H1 (cell line): ENCODE data around the gene TBC1D2. TPM values are rescaled to one million over a fixed set of nuclear protein-coding genes. Genes with fewer than 3 reads are reported as not detected.

Source experiments
- CTCF ChIA-PET: fragments of 300-600 bp; sonication (Branson Sonifier 250); formaldehyde crosslinking; loops from one replicate; lab custom pipeline; 2021; ENCODE audit not compliant: partially characterized antibody; lab: Charles Lee
- POLR2A ChIA-PET: fragments of 300-600 bp; sonication (Branson Sonifier 250); formaldehyde crosslinking; loops from one replicate; lab custom pipeline; 2021; ENCODE audit warnings: inconsistent platforms; ENCODE audit not compliant: partially characterized antibody; lab: Charles Lee
- DNase-seq, 2 experiments: peaks; one replicate each; pipeline versions ENCODE4 v3.0.0 to v3.0.0-alpha.2; 2010 to 2022; ENCODE audit warnings: low spot score in 2 of 2, low read depth in 1 of 2, mixed read lengths in 1 of 2
- FAIRE-seq: peaks from 2 replicates; lab custom pipeline; 2011; peaks lifted over from hg19 to GRCh38; lab: Jason Lieb, UNC
- H2AFZ ChIP-seq: 2 replicates; pipeline ENCODE4 v1.8.1; 2012; ENCODE audit warnings: low read length, inconsistent platforms
- H2AK5ac ChIP-seq: 2 replicates; pipeline ENCODE4 v1.6.1; 2013; ENCODE audit warnings: low read depth, low read length
- H2BK120ac ChIP-seq: replicated peaks from 2 replicates; pipeline ENCODE3; 2013; ENCODE audit warnings: low read depth, low read length, inconsistent platforms
- H2BK12ac ChIP-seq: 2 replicates; pipeline ENCODE4 v1.6.1; 2013; ENCODE audit warnings: low read depth, low read length
- H2BK15ac ChIP-seq: 2 replicates; pipeline ENCODE4 v1.6.1; 2013; ENCODE audit warnings: low read length
- H2BK20ac ChIP-seq: 2 replicates; pipeline ENCODE4 v1.6.1; 2013; ENCODE audit warnings: low read length
- H2BK5ac ChIP-seq: 2 replicates; pipeline ENCODE4 v1.6.1; 2013; ENCODE audit warnings: low read depth, low read length
- H3K14ac ChIP-seq: 2 replicates; pipeline ENCODE4 v1.6.1; 2013; ENCODE audit warnings: inconsistent platforms; ENCODE audit not compliant: insufficient read length
- H3K18ac ChIP-seq: 2 replicates; pipeline ENCODE4 v1.6.1; 2013; ENCODE audit warnings: low read length; ENCODE audit errors: extremely low read depth
- H3K23ac ChIP-seq: 2 replicates; pipeline ENCODE4 v1.6.1; 2013; ENCODE audit warnings: inconsistent platforms; ENCODE audit not compliant: insufficient read length
- H3K23me2 ChIP-seq: 2 replicates; pipeline ENCODE4 v1.6.1; 2013; ENCODE audit warnings: low read depth, low read length
- H3K27ac ChIP-seq: 2 replicates; pipeline ENCODE4 v1.6.1; 2011; ENCODE audit warnings: low read depth, low read length, inconsistent platforms
- H3K27me3 ChIP-seq, 4 experiments: replicated peaks in 1 of 4; 1 replicate in 1 of 4; 2 replicates in 3 of 4; pipeline versions ENCODE4 v1.6.1 to v1.8.1; 2011 to 2013; ENCODE audit warnings: low read length in 3 of 4, mild to moderate bottlenecking in 3 of 4, inconsistent platforms in 2 of 4, mixed read lengths in 2 of 4, moderate library complexity in 1 of 4; ENCODE audit not compliant: control insufficient read depth in 3 of 4, insufficient read depth in 3 of 4; ENCODE audit errors: extremely low read depth in 1 of 4
- H3K36me3 ChIP-seq, 4 experiments: 2 replicates each; pipeline versions ENCODE4 v1.6.1 to v1.8.1; 2011 to 2013; ENCODE audit warnings: mild to moderate bottlenecking in 4 of 4, low read length in 3 of 4, moderate library complexity in 2 of 4, control low read depth in 1 of 4, inconsistent platforms in 1 of 4; ENCODE audit not compliant: insufficient read depth in 4 of 4, control insufficient read depth in 2 of 4
- H3K4ac ChIP-seq: replicated peaks from 2 replicates; pipeline ENCODE3; 2013; ENCODE audit warnings: low read length, low read depth, mixed read lengths, inconsistent platforms; ENCODE audit not compliant: insufficient read length
- H3K4me1 ChIP-seq, 4 experiments: replicated peaks in 1 of 4; 1 replicate in 1 of 4; 2 replicates in 3 of 4; pipeline versions ENCODE4 v1.6.1 to v1.8.1; 2011 to 2013; ENCODE audit warnings: low read length in 3 of 4, inconsistent platforms in 2 of 4, mixed read lengths in 1 of 4; ENCODE audit not compliant: insufficient read depth in 4 of 4, control insufficient read depth in 3 of 4
- H3K4me2 ChIP-seq, 2 experiments: 2 replicates each; pipeline versions ENCODE4 v1.6.1 to v1.8.1; 2011 to 2013; ENCODE audit warnings: low read depth in 2 of 2, low read length in 2 of 2, control low read depth in 1 of 2, inconsistent platforms in 1 of 2, mild to moderate bottlenecking in 1 of 2; ENCODE audit not compliant: insufficient read depth in 1 of 2
- H3K4me3 ChIP-seq, 4 experiments: fragments of 200-600, 300-600 bp in 1 of 4; sonication (generic), shearing (Covaris generic), sonication (Bioruptor Twin) in 1 of 4; 2 replicates each; pipeline versions ENCODE4 v1.5.1 to v1.8.1; 2011 to 2016; ENCODE audit warnings: low read length in 4 of 4, low read depth in 3 of 4, control low read depth in 2 of 4, inconsistent platforms in 2 of 4, mild to moderate bottlenecking in 2 of 4, mixed read lengths in 1 of 4, moderate library complexity in 1 of 4; ENCODE audit not compliant: insufficient read depth in 2 of 4; ENCODE audit errors: extremely low read depth in 1 of 4
- H3K56ac ChIP-seq: replicated peaks from 2 replicates; pipeline ENCODE3; 2013; ENCODE audit warnings: low read depth, mild to moderate bottlenecking, mixed read lengths, low read length, inconsistent platforms; ENCODE audit not compliant: insufficient read length
- H3K79me1 ChIP-seq: 2 replicates; pipeline ENCODE4 v1.6.1; 2013; ENCODE audit warnings: low read depth, low read length, control low read depth
- H3K79me2 ChIP-seq, 2 experiments: 2 replicates each; pipeline versions ENCODE4 v1.6.1 to v1.8.1; 2012 to 2013; ENCODE audit warnings: low read length in 2 of 2, mild to moderate bottlenecking in 2 of 2, inconsistent platforms in 1 of 2; ENCODE audit not compliant: insufficient read depth in 2 of 2, control insufficient read depth in 1 of 2
- H3K9ac ChIP-seq, 4 experiments: replicated peaks in 1 of 4; 1 replicate in 1 of 4; 2 replicates in 3 of 4; pipeline versions ENCODE4 v1.6.1 to v1.8.1; 2011 to 2013; ENCODE audit warnings: low read depth in 3 of 4, low read length in 3 of 4, control low read depth in 2 of 4, mild to moderate bottlenecking in 2 of 4, moderate library complexity in 2 of 4, inconsistent platforms in 1 of 4; ENCODE audit errors: extremely low read depth in 1 of 4
- H3K9me3 ChIP-seq, 2 experiments: 2 replicates each; pipeline versions ENCODE4 v1.6.1 to v1.8.1; 2012 to 2013; ENCODE audit warnings: mild to moderate bottlenecking in 2 of 2, moderate library complexity in 2 of 2, control low read depth in 1 of 2, inconsistent platforms in 1 of 2, low read depth in 1 of 2, low read length in 1 of 2, mixed read lengths in 1 of 2; ENCODE audit not compliant: insufficient read depth in 2 of 2
- H4K20me1 ChIP-seq, 2 experiments: replicated peaks in 1 of 2; 2 replicates each; pipeline versions ENCODE3 to v1.8.1; 2011 to 2013; ENCODE audit warnings: inconsistent platforms in 2 of 2, low read length in 2 of 2, mild to moderate bottlenecking in 1 of 2; ENCODE audit not compliant: insufficient read depth in 2 of 2, control insufficient read depth in 1 of 2
- H4K5ac ChIP-seq: 2 replicates; pipeline ENCODE4 v1.6.1; 2013; ENCODE audit warnings: low read length, low read depth, mixed read lengths, inconsistent platforms; ENCODE audit not compliant: insufficient read length
- H4K8ac ChIP-seq: 2 replicates; pipeline ENCODE4 v1.8.0; 2013; ENCODE audit warnings: mild to moderate bottlenecking, moderate library complexity, low read length, inconsistent platforms; ENCODE audit not compliant: insufficient read depth; ENCODE audit errors: extremely low read depth
- H4K91ac ChIP-seq: replicated peaks from 2 replicates; pipeline ENCODE3; 2013; ENCODE audit warnings: low read length, mixed read lengths, inconsistent platforms; ENCODE audit not compliant: insufficient read length
- ATF2 ChIP-seq: IDR thresholded peaks from 2 replicates; pipeline ENCODE4 v1.6.1; 2012; ENCODE audit warnings: low read length, inconsistent platforms
- ATF3 ChIP-seq: IDR thresholded peaks from 2 replicates; pipeline ENCODE4 v1.6.1; 2011; ENCODE audit warnings: low read depth, mild to moderate bottlenecking, low read length; ENCODE audit not compliant: insufficient read depth
- CBX5 ChIP-seq: fragments of 300-800, 300-1000 bp; sonication (generic); IDR thresholded peaks from 2 replicates; pipeline ENCODE4 v1.7.1; 2016; ENCODE audit warnings: antibody characterized with exemption, low read length, low read depth
- GABPA ChIP-seq: IDR thresholded peaks from 2 replicates; pipeline ENCODE4 v1.6.1; 2011; ENCODE audit warnings: mild to moderate bottlenecking, low read length, moderate library complexity, borderline replicate concordance; ENCODE audit not compliant: insufficient read depth
- MAFK ChIP-seq: IDR thresholded peaks from 2 replicates; pipeline ENCODE4 v1.6.1; 2012; ENCODE audit warnings: low read depth, mild to moderate bottlenecking, improper control_type of control experiment, low read length
- RNF2 ChIP-seq: fragments of 200-900, 300-1000 bp; sonication (generic); IDR thresholded peaks from 2 replicates; pipeline ENCODE4 v1.7.1; 2016; ENCODE audit warnings: borderline replicate concordance, low read depth, mild to moderate bottlenecking, antibody characterized with exemption, low read length; ENCODE audit not compliant: poor library complexity, severe bottlenecking; ENCODE audit errors: missing control alignments
- SP4 ChIP-seq: IDR thresholded peaks from 2 replicates; pipeline ENCODE4 v1.6.1; 2012; ENCODE audit warnings: low read length, inconsistent platforms
- SRF ChIP-seq: IDR thresholded peaks from 2 replicates; pipeline ENCODE4 v1.6.1; 2011; ENCODE audit warnings: mild to moderate bottlenecking, low read depth, low read length, moderate library complexity
- TAF7 ChIP-seq: optimal IDR thresholded peaks from 2 replicates; pipeline ENCODE3; 2011; ENCODE audit warnings: low read depth, mild to moderate bottlenecking, inconsistent platforms, low read length, moderate library complexity, borderline replicate concordance
- ZNF274 ChIP-seq: IDR thresholded peaks from 2 replicates; pipeline ENCODE4 v1.7.0; 2012; ENCODE audit warnings: low read length, borderline replicate concordance; ENCODE audit errors: extremely low read depth
- WGBS, 2 experiments: shearing (Covaris generic) in 1 of 2; methylation state at CpG; one replicate each; pipeline versions ENCODE4 v1.1.6 to v1.1.7; 2013 to 2015; ENCODE audit warnings: low lambda C conversion rate in 2 of 2, mixed read lengths in 2 of 2, inconsistent platforms in 1 of 2, low coverage in 1 of 2, missing lambda C conversion rate in 1 of 2; ENCODE audit not compliant: insufficient replicate concordance in 2 of 2, insufficient coverage in 1 of 2, insufficient read length in 1 of 2; ENCODE audit errors: extremely low coverage in 1 of 2, missing lambda C conversion rate in 1 of 2; 5-methylcytosine and 5-hydroxymethylcytosine counted together
- polyA plus RNA-seq, 7 experiments: library from polyadenylated mRNA; depleted of rRNA in 3 of 7; stranded (reverse) in 5 of 7; unstranded in 2 of 7; fragments of >200 nt in 5 of 7; fragments of 200-250 nt in 2 of 7; gene quantifications; 1 replicate in 5 of 7; 2 replicates in 1 of 7; 4 replicates in 1 of 7; pipeline versions ENCODE4 v1.2.1 to v1.2.3, GENCODE V29; 2011 to 2013; ENCODE audit warnings: missing spikeins in 2 of 7, mixed read lengths in 2 of 7
- total RNA-seq: library from RNA; stranded (reverse); fragmentation: NEBNext Ultra II Directional; extraction: Animal tissue kit (Norgen Biotek cat#: 25700); gene quantifications from 2 replicates; pipeline ENCODE4 v1.2.1, GENCODE V29; 2021

The TBC1D2 gene
- total and polyA plus RNA-seq, 2 of the 8 experiments (the other 6 are each of a cell fraction or from before 2014, with no cell fraction given), result 7.4 TPM

- Histone ChIP-seq H2BK5ac (no peak overlapping the region), H3K4me1 (peaks cover 0 to 3% (median 1%) of the 10 kb centered on the region in 4 experiments; a peak in 5 of 7 replicates), H3K27ac (no peak overlapping the region), H4K91ac (no peak overlapping the region), H2AFZ (peak overlapping the region; percentile 55; the same call in 1 of the 2 replicates), H3K9me3 (no peaks in the 10 kb centered on the region), H3K79me1 (peaks cover 3% of the 10 kb centered on the region; the same call in 1 of the 2 replicates), H2BK12ac (no peak overlapping the region), H4K20me1 (peaks cover 0 to 4% of the 10 kb centered on the region in 2 experiments), H2BK15ac (no peak overlapping the region), H3K27me3 (no peaks in the 10 kb centered on the region), H4K5ac (no peak overlapping the region), H3K4me2 (peak overlapping the region; percentile 94 to 96), H3K56ac (peak overlapping the region; percentile 81), H3K14ac (no peak overlapping the region), H2AK5ac (no peak overlapping the region), H3K18ac (peak overlapping the region; percentile 25; the same call in 1 of the 2 replicates), H3K23me2 (peaks cover 17% of the 10 kb centered on the region; the same call in 1 of the 2 replicates), H3K79me2 (peaks cover 0 to 8% of the 10 kb centered on the region in 2 experiments; a peak in 2 of 4 replicates), H3K4me3 (peak overlapping the region; percentile 79 to 93 (median 86)), H4K8ac (no peak overlapping the region), H3K23ac (no peak overlapping the region), H3K9ac (peak overlapping the region in 3 of 4 experiments; percentile 5 to 54 (median 29); a peak in 2 of 7 replicates), H2BK120ac (no peak overlapping the region), H3K4ac (no peak overlapping the region), H2BK20ac (no peak overlapping the region), H3K36me3 (no peaks in the 10 kb centered on the region)
- WGBS, 2 experiments, result 40% methylated on average over 12 of the region's 12 CpGs; no CpG with 5 or more reads in 1 of the 2 experiments
- CTCF ChIA-PET, result interaction anchor here (0.6 to 4.0 kb wide), 19 partner anchors 8 to 542 kb away, joined by 3 to 27 read pairs (median 5); partner anchors contain the start of genes CORO2A and TRIM14
- POLR2A ChIA-PET, result interaction anchor here (0.6 to 2.4 kb wide), 5 partner anchors 10 to 183 kb away, joined by 4 to 27 read pairs (median 5); no protein-coding TSS in a partner anchor
- no peak for FAIRE-seq
- DNase-seq, result no peak
- TF ChIP-seq ZNF274 (no peak), CBX5 (no peak), SP4 (no peak), MAFK (no peak), RNF2 (no peak), TAF7 (no peak), SRF (no peak), ATF3 (no peak), GABPA (no peak), ATF2 (no peak)
These were observed 1.3 kb upstream of the TBC1D2 start for GRCh38 chr9:98256756-98257155.
